Fibroblast of villous mesenchyme (primary cell): Measurements from ENCODE around the gene ROR1. TPM values are rescaled to one million over a fixed set of nuclear protein-coding genes. Genes with fewer than 3 reads are reported as not detected.

Experiments
- DNase-seq: peaks from one replicate; pipeline ENCODE4 v3.0.0-alpha.2; 2010; ENCODE audit warnings: low read depth
- H3K4me3 ChIP-seq: 2 replicates; pipeline ENCODE4 v1.5.1; 2011; ENCODE audit warnings: low read depth, mild to moderate bottlenecking, low read length
- CTCF ChIP-seq: IDR thresholded peaks from 2 replicates; pipeline ENCODE4 v1.5.1; 2012; ENCODE audit warnings: low read depth, mild to moderate bottlenecking, low read length; ENCODE audit not compliant: insufficient read depth
- total RNA-seq: library from RNA; depleted of rRNA; stranded (reverse); fragments of >200 nt; gene quantifications from 2 replicates; pipeline ENCODE4 v1.2.3, GENCODE V29; 2012

Gene ROR1
- total RNA-seq, 1 donor = 8.6 TPM

- TF ChIP-seq CTCF = no peak
- no peak overlapping the region for H3K4me3 ChIP-seq
- no peak for DNase-seq
Measured at GRCh38 chr1:63922848-63923247, 149.0 kb downstream of the ROR1 start.

- no peak overlapping the region for H3K4me3 ChIP-seq
- TF ChIP-seq CTCF = no peak
- DNase-seq = no peak
Measured at GRCh38 chr1:63923302-63923701, 149.5 kb downstream of the ROR1 start.

GRCh38 chr1:63924600-63924999 lies 150.8 kb downstream of the ROR1 start:
- no peak for DNase-seq
- no peak for TF ChIP-seq CTCF
- no peak overlapping the region for H3K4me3 ChIP-seq

- no peak for TF ChIP-seq CTCF
- peak; percentile 92 for DNase-seq
- no peak overlapping the region for H3K4me3 ChIP-seq
Measured at GRCh38 chr1:63928186-63929105, 154.6 kb downstream of the ROR1 start.

GRCh38 chr1:63929106-63929478 lies 155.3 kb downstream of the ROR1 start:
- TF ChIP-seq CTCF = no peak
- DNase-seq = no peak

GRCh38 chr1:63931468-63931867 lies 157.7 kb downstream of the ROR1 start:
- peak; percentile 87 for DNase-seq

More at GRCh38 chr1:63929106-63929478, 155.3 kb downstream of the ROR1 start:
- no peak overlapping the region for H3K4me3 ChIP-seq

More at GRCh38 chr1:63931468-63931867, 157.7 kb downstream of the ROR1 start:
- no peak overlapping the region for H3K4me3 ChIP-seq
- no peak for TF ChIP-seq CTCF
